Ascending aorta (tissue), 2 donors: ENCODE measurements around the gene CCBE1. TPM values are rescaled to one million over a fixed set of nuclear protein-coding genes. Genes with fewer than 3 reads are reported as not detected.

ENCODE experiments used
- DNase-seq, 2 donors: peaks; one replicate each; pipeline ENCODE4 v3.0.0-alpha.2; 2019; ENCODE audit warnings: low spot score in 2 of 2
- H3K27ac ChIP-seq, 2 donors: fragments of 200-600 bp; sonication (generic); one replicate each; pipeline ENCODE4 v1.5.1; 2016 to 2017; ENCODE audit warnings: mild to moderate bottlenecking in 1 of 2
- H3K27me3 ChIP-seq: fragments of 200-600 bp; sonication (generic); one replicate; pipeline ENCODE4 v1.5.1; 2017
- H3K36me3 ChIP-seq, 2 donors: fragments of 200-600 bp; sonication (generic); one replicate each; pipeline ENCODE4 v1.5.1; 2016
- H3K4me1 ChIP-seq, 2 donors: fragments of 200-600 bp; sonication (generic); one replicate each; pipeline ENCODE4 v1.5.1; 2016 to 2017; ENCODE audit warnings: mild to moderate bottlenecking in 1 of 2
- H3K4me3 ChIP-seq, 2 donors: fragments of 200-600 bp; sonication (generic); one replicate each; pipeline ENCODE4 v1.5.1; 2016 to 2017; ENCODE audit warnings: mild to moderate bottlenecking in 1 of 2
- H3K9me3 ChIP-seq, 2 donors: fragments of 200-600 bp; sonication (generic); one replicate each; pipeline ENCODE4 v1.5.1; 2016
- intact Hi-C: fragments of 100-400 bp; cut with DNase I; formaldehyde crosslinking; loops from one replicate; pipeline ENCODE4 v1.15.1; 2023
- total RNA-seq: library from RNA; depleted of rRNA; stranded (reverse); fragments of >200 nt; gene quantifications from one replicate; pipeline ENCODE4 v1.1.0, GENCODE V29; 2016
- TF ChIP-seq, protein P1 (sequence below), 3 experiments: fragments of 200-600 bp in 2 of 3; fragments of 450-650 bp in 1 of 3; sonication (generic) in 2 of 3; IDR thresholded peaks; one replicate each; pipeline ENCODE4 v1.5.1; 2016 to 2019; ENCODE audit warnings: antibody characterized with exemption in 3 of 3, mild to moderate bottlenecking in 1 of 3, moderate library complexity in 1 of 3

Gene CCBE1
- total RNA-seq, 1 donor from 2014 or later: 0.32 TPM

DNA sequence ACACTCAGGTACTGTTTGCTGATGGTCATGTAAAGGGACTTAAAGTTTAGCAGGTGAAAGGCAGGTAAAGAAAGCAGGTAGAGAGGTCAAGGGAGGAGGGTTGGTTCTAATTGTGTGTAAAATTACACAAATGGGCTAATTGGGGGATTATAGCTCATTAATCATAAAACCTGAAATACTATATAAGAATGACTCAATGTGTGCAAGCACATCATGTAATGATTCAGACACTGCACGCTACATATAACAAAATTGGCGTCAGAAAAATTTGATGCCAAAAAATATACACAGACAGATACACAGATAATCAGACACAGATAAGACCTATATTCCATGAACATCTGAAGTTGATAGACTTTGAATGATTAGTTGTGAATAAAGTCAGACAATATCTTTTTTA is 217.4 kb downstream of the CCBE1 start:
- Histone ChIP-seq H3K9me3 (no peaks in the 10 kb centered on the region), H3K36me3 (no peaks in the 10 kb centered on the region), H3K4me1 (no peaks in the 10 kb centered on the region), H3K27me3 (no peaks in the 10 kb centered on the region), H3K27ac (no peak overlapping the region), H3K4me3 (no peak overlapping the region)
- intact Hi-C loops: no loop called here
- no peak for DNase-seq
- TF ChIP-seq, protein P1, sequence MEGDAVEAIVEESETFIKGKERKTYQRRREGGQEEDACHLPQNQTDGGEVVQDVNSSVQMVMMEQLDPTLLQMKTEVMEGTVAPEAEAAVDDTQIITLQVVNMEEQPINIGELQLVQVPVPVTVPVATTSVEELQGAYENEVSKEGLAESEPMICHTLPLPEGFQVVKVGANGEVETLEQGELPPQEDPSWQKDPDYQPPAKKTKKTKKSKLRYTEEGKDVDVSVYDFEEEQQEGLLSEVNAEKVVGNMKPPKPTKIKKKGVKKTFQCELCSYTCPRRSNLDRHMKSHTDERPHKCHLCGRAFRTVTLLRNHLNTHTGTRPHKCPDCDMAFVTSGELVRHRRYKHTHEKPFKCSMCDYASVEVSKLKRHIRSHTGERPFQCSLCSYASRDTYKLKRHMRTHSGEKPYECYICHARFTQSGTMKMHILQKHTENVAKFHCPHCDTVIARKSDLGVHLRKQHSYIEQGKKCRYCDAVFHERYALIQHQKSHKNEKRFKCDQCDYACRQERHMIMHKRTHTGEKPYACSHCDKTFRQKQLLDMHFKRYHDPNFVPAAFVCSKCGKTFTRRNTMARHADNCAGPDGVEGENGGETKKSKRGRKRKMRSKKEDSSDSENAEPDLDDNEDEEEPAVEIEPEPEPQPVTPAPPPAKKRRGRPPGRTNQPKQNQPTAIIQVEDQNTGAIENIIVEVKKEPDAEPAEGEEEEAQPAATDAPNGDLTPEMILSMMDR (IDR thresholded peaks at IDR 0.05): no peak

DNA sequence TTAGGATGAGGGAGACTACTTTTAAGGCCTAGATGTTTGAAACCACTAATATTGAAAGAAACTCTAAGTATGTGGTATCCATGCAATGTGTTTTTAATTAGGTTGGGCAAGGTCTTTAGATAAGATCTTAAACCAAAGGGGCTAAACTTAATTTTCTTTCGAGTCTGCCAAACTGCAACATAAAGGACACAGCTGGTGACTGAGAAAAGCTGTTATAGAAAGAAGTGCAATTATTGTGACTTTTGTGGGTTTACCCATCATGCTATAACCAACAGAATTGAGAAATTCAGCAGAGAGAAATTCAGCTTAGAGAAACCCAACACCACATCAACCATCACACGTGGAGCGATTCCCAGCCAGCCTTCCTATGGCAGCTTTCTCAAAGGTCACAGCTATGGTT is 218.6 kb downstream of the CCBE1 start:
- Histone ChIP-seq H3K4me1 (no peaks in the 10 kb centered on the region), H3K9me3 (no peaks in the 10 kb centered on the region), H3K4me3 (no peak overlapping the region), H3K27me3 (no peaks in the 10 kb centered on the region), H3K36me3 (no peaks in the 10 kb centered on the region), H3K27ac (no peak overlapping the region)
- intact Hi-C loops: no loop called here
- DNase-seq: no peak
- TF ChIP-seq, protein P1 (IDR thresholded peaks at IDR 0.05): no peak

DNA sequence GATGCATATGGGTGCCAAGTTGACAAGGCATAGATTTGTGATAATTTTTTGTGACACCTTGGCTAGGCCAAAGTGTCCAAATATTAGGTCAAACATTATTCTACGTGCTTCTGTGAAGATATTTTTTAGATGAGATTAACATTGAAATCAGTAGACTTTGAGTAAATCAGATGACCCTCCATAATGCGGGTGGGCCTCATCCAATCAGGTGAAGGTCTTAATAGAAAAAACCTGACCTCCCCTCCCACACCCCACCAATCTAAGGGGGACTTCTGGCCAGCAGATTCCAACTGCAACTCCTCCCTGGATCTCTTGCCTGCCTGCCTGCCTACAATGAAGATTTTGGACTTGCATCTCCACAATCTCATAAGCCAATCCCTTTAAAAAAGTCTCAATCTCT is 219.4 kb downstream of the CCBE1 start:
- DNase-seq: no peak
- Histone ChIP-seq H3K27ac (no peak overlapping the region), H3K9me3 (no peaks in the 10 kb centered on the region), H3K4me3 (no peak overlapping the region), H3K36me3 (no peaks in the 10 kb centered on the region), H3K4me1 (no peaks in the 10 kb centered on the region), H3K27me3 (no peaks in the 10 kb centered on the region)
- intact Hi-C loops: no loop called here
- TF ChIP-seq, protein P1 (IDR thresholded peaks at IDR 0.05): no peak

DNA sequence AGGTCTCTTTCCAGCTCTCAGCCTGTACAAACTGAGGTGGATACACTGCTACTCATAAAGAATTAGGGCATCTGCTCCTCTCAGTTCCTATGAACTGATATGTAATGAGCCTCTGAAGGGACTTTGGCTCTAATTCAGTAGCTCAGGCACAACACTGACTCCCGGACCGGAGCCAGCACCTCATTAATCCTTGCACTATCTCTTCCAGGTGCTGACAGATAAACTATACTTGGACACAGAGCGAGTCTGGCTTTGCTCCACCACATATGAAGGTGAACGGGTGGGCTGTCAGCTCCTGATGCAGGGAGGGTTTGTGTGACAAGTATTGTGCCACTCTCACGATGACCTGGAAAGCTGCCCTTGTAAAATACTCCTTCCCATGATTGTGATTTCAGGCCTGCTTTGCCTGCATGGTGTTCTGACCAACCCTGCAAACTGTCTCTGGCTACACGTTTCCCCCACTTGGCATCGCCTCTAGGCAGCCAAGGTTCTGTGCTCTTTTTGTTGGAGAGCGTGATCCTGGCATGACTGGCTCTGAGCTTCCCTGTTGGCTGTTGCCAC is 226.6 kb downstream of the CCBE1 start:
- no peaks in the 10 kb centered on the region for H3K9me3 ChIP-seq
- H3K36me3 ChIP-seq: no peaks in the 10 kb centered on the region
- no peaks in the 10 kb centered on the region for H3K4me1 ChIP-seq
- DNase-seq: no peak
- H3K27me3 ChIP-seq: no peaks in the 10 kb centered on the region
- no peak overlapping the region for H3K27ac ChIP-seq
- intact Hi-C loops: no loop called here
- no peak overlapping the region for H3K4me3 ChIP-seq
- TF ChIP-seq, protein P1 (IDR thresholded peaks at IDR 0.05): no peak

DNA sequence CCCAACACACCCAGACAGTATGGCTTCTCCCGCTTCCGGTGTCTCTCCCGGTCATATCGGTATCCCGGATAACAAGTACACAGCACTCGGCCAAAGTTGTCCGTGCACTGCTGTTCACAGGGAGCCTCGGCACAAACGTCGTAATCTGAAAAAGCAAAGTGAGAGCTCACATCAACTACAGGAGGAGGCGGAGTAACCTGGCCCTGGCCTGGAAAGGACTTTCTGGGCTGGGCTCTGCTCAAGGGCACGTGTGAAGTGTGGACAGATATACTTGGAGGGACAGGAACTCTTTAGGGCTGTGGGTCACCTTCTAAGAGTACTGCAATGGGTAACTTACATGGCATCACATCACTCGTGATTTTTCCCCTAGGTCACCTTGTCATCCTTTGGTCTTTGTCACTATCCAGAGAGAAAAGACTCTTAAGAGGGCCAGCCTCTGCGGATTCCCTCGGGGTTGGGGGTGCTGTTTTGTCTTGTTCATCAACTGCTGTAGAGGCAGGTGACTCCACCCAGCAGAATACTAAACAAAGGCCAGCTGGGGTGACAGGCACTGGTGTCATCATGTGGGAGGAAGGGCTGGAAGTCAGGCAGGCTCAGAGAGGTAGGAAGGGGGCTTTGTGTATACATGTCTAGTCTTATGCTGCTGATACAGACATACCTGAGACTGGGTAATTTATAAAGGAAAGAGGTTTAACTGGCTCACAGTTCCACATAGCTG is 227.6 kb downstream of the CCBE1 start:
- TF ChIP-seq, protein P1 (IDR thresholded peaks at IDR 0.05): no peak
- Histone ChIP-seq H3K27ac (no peak overlapping the region), H3K4me3 (no peak overlapping the region), H3K4me1 (no peaks in the 10 kb centered on the region), H3K9me3 (no peaks in the 10 kb centered on the region), H3K36me3 (no peaks in the 10 kb centered on the region), H3K27me3 (no peaks in the 10 kb centered on the region)
- intact Hi-C loops: no loop called here
- no peak for DNase-seq
